Caco-2 (cell line): ENCODE data around the gene STX17. TPM values are rescaled to one million over a fixed set of nuclear protein-coding genes. Genes with fewer than 3 reads are reported as not detected.

Experiments used
- BruUV-seq: library from RNA; stranded (reverse); fragments of 400-500 nt; replicated peaks from 2 replicates; lab custom pipeline; 2021; lab: Mats Ljungman, UMichigan
- CTCF ChIA-PET: fragments of 300-600 bp; sonication (Branson Sonifier 250); formaldehyde crosslinking; loops from one replicate; lab custom pipeline; 2022; ENCODE audit warnings: antibody characterized with exemption; lab: Charles Lee
- POLR2A ChIA-PET: fragments of 300-600 bp; sonication (Branson Sonifier 250); formaldehyde crosslinking; loops from one replicate; lab custom pipeline; 2022; ENCODE audit warnings: antibody characterized with exemption; lab: Charles Lee
- DNase-seq, 2 experiments: peaks; one replicate each; pipeline versions ENCODE4 v3.0.0 to v3.0.0-alpha.2; 2020 to 2022
- H3K27me3 ChIP-seq: replicated peaks from 2 replicates; pipeline ENCODE4 v1.6.0; 2011; ENCODE audit warnings: low read length; ENCODE audit not compliant: control insufficient read depth, insufficient read depth
- H3K36me3 ChIP-seq: 2 replicates; pipeline ENCODE4 v1.5.1; 2011; ENCODE audit warnings: low read length; ENCODE audit not compliant: control insufficient read depth, insufficient read depth
- H3K4me1 ChIP-seq: fragments of 250-450 bp; sonication (Bioruptor Pico); 2 replicates; pipeline ENCODE4 v1.5.1; 2020; ENCODE audit warnings: mild to moderate bottlenecking
- H3K4me3 ChIP-seq: 2 replicates; pipeline ENCODE4 v1.5.1; 2011; ENCODE audit warnings: low read depth, mild to moderate bottlenecking, control low read depth, low read length
- H3K9me3 ChIP-seq: fragments of 250-450 bp; sonication (Bioruptor Pico); 2 replicates; pipeline ENCODE4 v1.5.1; 2020; ENCODE audit warnings: mild to moderate bottlenecking, moderate library complexity
- H3K27ac Mint-ChIP-seq: one replicate; pipeline ENCODE4 v1.8.0; 2022; ENCODE audit warnings: mixed read lengths; ENCODE audit not compliant: unreplicated experiment
- H3K27me3 Mint-ChIP-seq: one replicate; pipeline ENCODE4 v1.8.0; 2022; ENCODE audit warnings: mixed read lengths; ENCODE audit not compliant: insufficient read depth, unreplicated experiment
- H3K36me3 Mint-ChIP-seq: one replicate; pipeline ENCODE4 v1.8.0; 2022; ENCODE audit warnings: mild to moderate bottlenecking, mixed read lengths; ENCODE audit not compliant: insufficient read depth, unreplicated experiment
- H3K4me1 Mint-ChIP-seq: one replicate; pipeline ENCODE4 v1.8.0; 2022; ENCODE audit warnings: low read depth, mixed read lengths; ENCODE audit not compliant: unreplicated experiment
- H3K4me3 Mint-ChIP-seq: one replicate; pipeline ENCODE4 v1.8.0; 2022; ENCODE audit warnings: mild to moderate bottlenecking, moderate library complexity, mixed read lengths; ENCODE audit not compliant: unreplicated experiment
- H3K9me3 Mint-ChIP-seq: one replicate; pipeline ENCODE4 v1.8.0; 2022; ENCODE audit warnings: mixed read lengths; ENCODE audit not compliant: unreplicated experiment
- CTCF ChIP-seq, 2 experiments: fragments of 200-600 bp in 1 of 2; IDR thresholded peaks; 1 replicate in 1 of 2; 2 replicates in 1 of 2; pipeline versions ENCODE4 v1.5.1 to v1.8.0; 2011 to 2022; ENCODE audit warnings: antibody characterized with exemption in 1 of 2, control low read depth in 1 of 2, inconsistent platforms in 1 of 2, low read depth in 1 of 2, low read length in 1 of 2, mild to moderate bottlenecking in 1 of 2, moderate library complexity in 1 of 2; ENCODE audit not compliant: insufficient read depth in 1 of 2, severe bottlenecking in 1 of 2, unreplicated experiment in 1 of 2
- intact Hi-C: fragments of 100-400 bp; cut with micrococcal nuclease; formaldehyde crosslinking; loops from one replicate; pipeline ENCODE4 v1.10.0; 2022; ENCODE audit not compliant: unreplicated experiment
- total RNA-seq: library from RNA; stranded (reverse); gene quantifications from 2 replicates; pipeline ENCODE4 v1.2.3, GENCODE V29; 2022

STX17 gene
- total RNA-seq, 1 experiment from 2014 or later: 40.2 TPM

- intact Hi-C loops: no loop called here
- no peaks in the 10 kb centered on the region for H3K36me3 Mint-ChIP-seq
- Histone ChIP-seq H3K4me3 (no peak overlapping the region), H3K36me3 (no peaks in the 10 kb centered on the region), H3K27me3 (no peaks in the 10 kb centered on the region; the same call in 1 of the 2 replicates), H3K9me3 (no peaks in the 10 kb centered on the region), H3K4me1 (no peaks in the 10 kb centered on the region)
- H3K4me1 Mint-ChIP-seq: no peaks in the 10 kb centered on the region
- H3K27me3 Mint-ChIP-seq: no peaks in the 10 kb centered on the region
- ChIA-PET CTCF (no interaction called here), POLR2A (no interaction called here)
- no peak overlapping the region for H3K4me3 Mint-ChIP-seq
- H3K27ac Mint-ChIP-seq: no peak overlapping the region
- H3K9me3 Mint-ChIP-seq: no peaks in the 10 kb centered on the region
- TF ChIP-seq CTCF (IDR thresholded peaks at IDR 0.05; ENCODE audit: insufficient read depth in 1 of 2, low read depth in 1 of 2, low read length in 1 of 2, severe bottlenecking in 1 of 2, unreplicated experiment in 1 of 2): no peak
- no peak for DNase-seq
- no TSS peak for BruUV-seq
These were observed 47.0 kb upstream of the STX17 start for GRCh38 chr9:99859243-99859980.

GRCh38 chr9:99860266-99860665 lies 46.2 kb upstream of the STX17 start:
- TF ChIP-seq CTCF (IDR thresholded peaks at IDR 0.05; ENCODE audit: insufficient read depth in 1 of 2, low read depth in 1 of 2, low read length in 1 of 2, severe bottlenecking in 1 of 2, unreplicated experiment in 1 of 2): no peak
- no peaks in the 10 kb centered on the region for H3K4me1 ChIP-seq
- H3K9me3 ChIP-seq: no peaks in the 10 kb centered on the region
- H3K27me3 ChIP-seq: no peaks in the 10 kb centered on the region; the same call in 1 of the 2 replicates
- ChIA-PET POLR2A (no interaction called here), CTCF (no interaction called here)
- no peaks in the 10 kb centered on the region for H3K27me3 Mint-ChIP-seq
- no peak for DNase-seq
- H3K4me3 ChIP-seq: no peak overlapping the region
- no peak overlapping the region for H3K27ac Mint-ChIP-seq
- intact Hi-C loops: no loop called here
- H3K36me3 Mint-ChIP-seq: no peaks in the 10 kb centered on the region
- H3K4me1 Mint-ChIP-seq: no peaks in the 10 kb centered on the region
- BruUV-seq: no TSS peak
- H3K36me3 ChIP-seq: no peaks in the 10 kb centered on the region
- no peak overlapping the region for H3K4me3 Mint-ChIP-seq
- no peaks in the 10 kb centered on the region for H3K9me3 Mint-ChIP-seq

- H3K9me3 ChIP-seq: no peaks in the 10 kb centered on the region
- no TSS peak for BruUV-seq
- intact Hi-C loops: no loop called here
- no peaks in the 10 kb centered on the region for H3K27me3 Mint-ChIP-seq
- H3K36me3 ChIP-seq: no peaks in the 10 kb centered on the region
- no peak overlapping the region for H3K27ac Mint-ChIP-seq
- no peaks in the 10 kb centered on the region for H3K4me1 ChIP-seq
- ChIA-PET POLR2A (no interaction called here), CTCF (no interaction called here)
- H3K36me3 Mint-ChIP-seq: no peaks in the 10 kb centered on the region
- TF ChIP-seq CTCF (IDR thresholded peaks at IDR 0.05; ENCODE audit: insufficient read depth in 1 of 2, low read depth in 1 of 2, low read length in 1 of 2, severe bottlenecking in 1 of 2, unreplicated experiment in 1 of 2): no peak
- DNase-seq: no peak
- no peaks in the 10 kb centered on the region for H3K9me3 Mint-ChIP-seq
- H3K4me3 Mint-ChIP-seq: no peak overlapping the region
- H3K4me3 ChIP-seq: no peak overlapping the region
- no peaks in the 10 kb centered on the region for H3K27me3 ChIP-seq
- H3K4me1 Mint-ChIP-seq: no peaks in the 10 kb centered on the region
These were observed 42.5 kb upstream of the STX17 start for GRCh38 chr9:99863955-99864354.
